ENCODE measurements around the gene PRADC1.
"Not testable (repeated sequence)": the region's sequence is repeated elsewhere in the genome, so short reads cannot be mapped to it uniquely, and the experiment has no call there.

- TF ChIP-seq, protein P1, sequence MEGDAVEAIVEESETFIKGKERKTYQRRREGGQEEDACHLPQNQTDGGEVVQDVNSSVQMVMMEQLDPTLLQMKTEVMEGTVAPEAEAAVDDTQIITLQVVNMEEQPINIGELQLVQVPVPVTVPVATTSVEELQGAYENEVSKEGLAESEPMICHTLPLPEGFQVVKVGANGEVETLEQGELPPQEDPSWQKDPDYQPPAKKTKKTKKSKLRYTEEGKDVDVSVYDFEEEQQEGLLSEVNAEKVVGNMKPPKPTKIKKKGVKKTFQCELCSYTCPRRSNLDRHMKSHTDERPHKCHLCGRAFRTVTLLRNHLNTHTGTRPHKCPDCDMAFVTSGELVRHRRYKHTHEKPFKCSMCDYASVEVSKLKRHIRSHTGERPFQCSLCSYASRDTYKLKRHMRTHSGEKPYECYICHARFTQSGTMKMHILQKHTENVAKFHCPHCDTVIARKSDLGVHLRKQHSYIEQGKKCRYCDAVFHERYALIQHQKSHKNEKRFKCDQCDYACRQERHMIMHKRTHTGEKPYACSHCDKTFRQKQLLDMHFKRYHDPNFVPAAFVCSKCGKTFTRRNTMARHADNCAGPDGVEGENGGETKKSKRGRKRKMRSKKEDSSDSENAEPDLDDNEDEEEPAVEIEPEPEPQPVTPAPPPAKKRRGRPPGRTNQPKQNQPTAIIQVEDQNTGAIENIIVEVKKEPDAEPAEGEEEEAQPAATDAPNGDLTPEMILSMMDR (IDR thresholded peaks at IDR 0.05) = not testable (repeated sequence)
- TF ChIP-seq POLR2A, POLR2AphosphoS5 (IDR thresholded peaks at IDR 0.05): not testable (repeated sequence)
Measured at GRCh38 chr2:73262691-73263429, 29.8 kb upstream of the PRADC1 start.

Measured in prostate gland (tissue), 2 donors.